Endodermal cell (in vitro differentiated cells): Measurements from ENCODE around the gene RIMBP2. TPM values are rescaled to one million over a fixed set of nuclear protein-coding genes. Genes with fewer than 3 reads are reported as not detected.

ENCODE experiments used
- DNase-seq: peaks from one replicate; pipeline ENCODE4 v3.0.0-alpha.2; 2017
- H3K27ac ChIP-seq: 2 replicates; pipeline ENCODE4 v1.5.1; 2013; ENCODE audit warnings: mild to moderate bottlenecking, low read depth, low read length, moderate library complexity
- H3K27me3 ChIP-seq: 2 replicates; pipeline ENCODE4 v1.6.1; 2013; ENCODE audit warnings: mild to moderate bottlenecking, low read length, moderate library complexity; ENCODE audit not compliant: insufficient read depth, control insufficient read depth, poor library complexity, severe bottlenecking
- H3K36me3 ChIP-seq: 2 replicates; pipeline ENCODE4 v1.7.0; 2013; ENCODE audit warnings: mild to moderate bottlenecking, low read length, moderate library complexity; ENCODE audit not compliant: control insufficient read depth, insufficient read depth
- H3K4me1 ChIP-seq: one replicate; pipeline ENCODE4 v1.7.0; 2013; ENCODE audit warnings: low read length; ENCODE audit not compliant: control insufficient read depth, insufficient read depth
- H3K4me3 ChIP-seq: 2 replicates; pipeline ENCODE4 v1.5.1; 2013; ENCODE audit warnings: mild to moderate bottlenecking, low read length, moderate library complexity
- H3K9ac ChIP-seq: 2 replicates; pipeline ENCODE4 v1.6.1; 2013; ENCODE audit warnings: mild to moderate bottlenecking, low read length, moderate library complexity; ENCODE audit not compliant: poor library complexity, severe bottlenecking; ENCODE audit errors: extremely low read depth
- H3K9me3 ChIP-seq: 2 replicates; pipeline ENCODE4 v1.6.1; 2013; ENCODE audit warnings: mild to moderate bottlenecking, low read length, moderate library complexity; ENCODE audit not compliant: control insufficient read depth
- H3K27ac Mint-ChIP-seq: 2 replicates; pipeline ENCODE4 v1.8.0; 2020; ENCODE audit warnings: mixed read lengths
- H3K27me3 Mint-ChIP-seq: 2 replicates; pipeline ENCODE4 v1.8.0; 2021; ENCODE audit warnings: mild to moderate bottlenecking, mixed read lengths; ENCODE audit not compliant: insufficient read depth
- H3K36me3 Mint-ChIP-seq: 2 replicates; pipeline ENCODE4 v1.8.0; 2020; ENCODE audit warnings: low read depth, mixed read lengths
- H3K4me1 Mint-ChIP-seq: 2 replicates; pipeline ENCODE4 v1.8.0; 2020; ENCODE audit warnings: mixed read lengths
- H3K4me3 Mint-ChIP-seq: 2 replicates; pipeline ENCODE4 v1.8.0; 2020; ENCODE audit warnings: mild to moderate bottlenecking, moderate library complexity, mixed read lengths
- H3K9me3 Mint-ChIP-seq: 2 replicates; pipeline ENCODE4 v1.8.0; 2020; ENCODE audit warnings: mild to moderate bottlenecking, mixed read lengths
- WGBS, 2 experiments: methylation state at CpG; one replicate each; pipeline versions ENCODE4 v1.1.5 to v1.1.7; 2013; ENCODE audit warnings: missing lambda C conversion rate in 2 of 2, mixed read lengths in 1 of 2; ENCODE audit not compliant: insufficient coverage in 1 of 2, insufficient read length in 1 of 2; 5-methylcytosine and 5-hydroxymethylcytosine counted together
- total RNA-seq, 2 donors: library from RNA; stranded (reverse); fragmentation: NEBNext Ultra II Directional in 1 of 2; extraction: Animal tissue kit (Norgen Biotek cat#: 25700) in 1 of 2; gene quantifications; 2 replicates in 1 of 2; 3 replicates in 1 of 2; pipeline ENCODE4 v1.2.1, GENCODE V29; 2021
- TF ChIP-seq, protein P1 (sequence below): fragments of 200-600 bp; sonication (generic); conservative IDR thresholded peaks from 2 replicates; pipeline ENCODE4 v1.5.0; 2021; ENCODE audit warnings: antibody characterized with exemption, mild to moderate bottlenecking

The RIMBP2 gene
- total RNA-seq, 2 donors from 2014 or later: 0.13 to 3.4 TPM

DNA sequence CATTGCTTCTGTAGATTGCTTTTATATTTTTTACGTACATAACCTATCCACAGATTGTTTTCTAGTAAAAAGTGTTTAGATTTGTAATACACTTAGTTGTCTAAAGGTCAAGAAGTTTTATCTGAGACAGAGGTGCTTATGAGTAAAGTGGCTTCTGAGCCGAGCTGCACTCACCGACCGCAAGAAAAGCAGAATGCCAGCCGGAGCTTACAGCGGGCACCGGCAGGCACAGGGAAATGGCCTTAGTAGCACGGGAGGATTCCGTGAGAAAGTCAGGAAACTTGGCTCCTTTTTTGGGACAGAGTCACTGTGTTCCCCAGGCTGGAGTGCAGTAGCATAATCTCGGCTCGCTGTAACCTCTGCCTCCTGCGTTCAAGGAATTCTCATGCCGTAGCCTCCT, 348.6 kb downstream of the RIMBP2 start:
- Histone ChIP-seq H3K9ac (no peak overlapping the region), H3K9me3 (no peaks in the 10 kb centered on the region), H3K27ac (no peak overlapping the region), H3K36me3 (no peaks in the 10 kb centered on the region), H3K4me1 (no peaks in the 10 kb centered on the region), H3K27me3 (no peaks in the 10 kb centered on the region), H3K4me3 (no peak overlapping the region)
- H3K36me3 Mint-ChIP-seq: no peaks in the 10 kb centered on the region
- TF ChIP-seq, protein P1, sequence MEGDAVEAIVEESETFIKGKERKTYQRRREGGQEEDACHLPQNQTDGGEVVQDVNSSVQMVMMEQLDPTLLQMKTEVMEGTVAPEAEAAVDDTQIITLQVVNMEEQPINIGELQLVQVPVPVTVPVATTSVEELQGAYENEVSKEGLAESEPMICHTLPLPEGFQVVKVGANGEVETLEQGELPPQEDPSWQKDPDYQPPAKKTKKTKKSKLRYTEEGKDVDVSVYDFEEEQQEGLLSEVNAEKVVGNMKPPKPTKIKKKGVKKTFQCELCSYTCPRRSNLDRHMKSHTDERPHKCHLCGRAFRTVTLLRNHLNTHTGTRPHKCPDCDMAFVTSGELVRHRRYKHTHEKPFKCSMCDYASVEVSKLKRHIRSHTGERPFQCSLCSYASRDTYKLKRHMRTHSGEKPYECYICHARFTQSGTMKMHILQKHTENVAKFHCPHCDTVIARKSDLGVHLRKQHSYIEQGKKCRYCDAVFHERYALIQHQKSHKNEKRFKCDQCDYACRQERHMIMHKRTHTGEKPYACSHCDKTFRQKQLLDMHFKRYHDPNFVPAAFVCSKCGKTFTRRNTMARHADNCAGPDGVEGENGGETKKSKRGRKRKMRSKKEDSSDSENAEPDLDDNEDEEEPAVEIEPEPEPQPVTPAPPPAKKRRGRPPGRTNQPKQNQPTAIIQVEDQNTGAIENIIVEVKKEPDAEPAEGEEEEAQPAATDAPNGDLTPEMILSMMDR: no peak
- H3K4me1 Mint-ChIP-seq: no peaks in the 10 kb centered on the region
- H3K9me3 Mint-ChIP-seq: no peaks in the 10 kb centered on the region
- H3K27ac Mint-ChIP-seq: no peak overlapping the region
- DNase-seq: no peak
- peaks cover 17% of the 10 kb centered on the region for H3K27me3 Mint-ChIP-seq
- WGBS, 2 experiments: 85 to 93% methylated on average over 12 to 13 of the region's 13 CpGs
- H3K4me3 Mint-ChIP-seq: no peak overlapping the region

GRCh38 chr12:130367003-130367402, 349.1 kb downstream of the RIMBP2 start:
- H3K4me1 ChIP-seq: no peaks in the 10 kb centered on the region
- H3K9me3 ChIP-seq: no peaks in the 10 kb centered on the region
- no peaks in the 10 kb centered on the region for H3K36me3 ChIP-seq
- H3K27ac Mint-ChIP-seq: no peak overlapping the region
- H3K36me3 Mint-ChIP-seq: no peaks in the 10 kb centered on the region
- DNase-seq: no peak
- H3K4me3 ChIP-seq: no peak overlapping the region
- TF ChIP-seq, protein P1: no peak
- H3K9me3 Mint-ChIP-seq: no peaks in the 10 kb centered on the region
- H3K4me3 Mint-ChIP-seq: no peak overlapping the region
- H3K27me3 ChIP-seq: no peaks in the 10 kb centered on the region
- whole genome bisulfite sequencing, 2 experiments: 89 to 100% methylated on average over 1 to 2 of the region's 2 CpGs
- H3K27ac ChIP-seq: no peak overlapping the region
- no peak overlapping the region for H3K9ac ChIP-seq
- no peaks in the 10 kb centered on the region for H3K4me1 Mint-ChIP-seq
- H3K27me3 Mint-ChIP-seq: peaks cover 19% of the 10 kb centered on the region

GRCh38 chr12:130366159-130366558, 349.9 kb downstream of the RIMBP2 start:
- TF ChIP-seq, protein P1: no peak

More at GRCh38 chr12:130366159-130366558, 349.9 kb downstream of the RIMBP2 start:
- Mint-ChIP-seq H3K9me3 (no peaks in the 10 kb centered on the region), H3K36me3 (no peaks in the 10 kb centered on the region), H3K27ac (no peak overlapping the region), H3K27me3 (peaks cover 21% of the 10 kb centered on the region), H3K4me1 (no peaks in the 10 kb centered on the region), H3K4me3 (no peak overlapping the region)
- Histone ChIP-seq H3K4me3 (no peak overlapping the region), H3K27me3 (peaks cover 4% of the 10 kb centered on the region), H3K9me3 (no peaks in the 10 kb centered on the region), H3K36me3 (no peaks in the 10 kb centered on the region), H3K4me1 (no peaks in the 10 kb centered on the region), H3K27ac (no peak overlapping the region), H3K9ac (no peak overlapping the region)
- no peak for DNase-seq
- WGBS, 2 experiments: 88 to 89% methylated on average over 6 to 7 of the region's 7 CpGs
